IMR-90 (cell line): ENCODE results near the gene LRCH3. TPM values are rescaled to one million over a fixed set of nuclear protein-coding genes. Genes with fewer than 3 reads are reported as not detected.

Experiments used
- ATAC-seq: fragments of 200-7000 bp; cut with Tn5 transposase; 2 replicates; pipeline ENCODE4 v1.9.1; 2020; ENCODE audit warnings: low read depth, mild to moderate bottlenecking, moderate library complexity
- BruUV-seq: library from RNA; stranded (reverse); fragments of 400-500 nt; replicated peaks from 2 replicates; lab custom pipeline; 2021; lab: Mats Ljungman, UMichigan
- CTCF ChIA-PET: fragments of 300-600 bp; formaldehyde crosslinking; extraction: SDS; loops from one replicate; lab custom pipeline; 2021; ENCODE audit warnings: antibody characterized with exemption; lab: Yijun Ruan, JAX
- POLR2A ChIA-PET: fragments of 300-600 bp; sonication (Branson Sonifier 250); formaldehyde crosslinking; loops from one replicate; lab custom pipeline; 2022; ENCODE audit warnings: antibody characterized with exemption; ENCODE audit not compliant: unreplicated experiment; lab: Charles Lee
- DNase-seq: peaks from one replicate; pipeline ENCODE4 v3.0.0; 2013
- H2AFZ ChIP-seq: replicated peaks from 2 replicates; pipeline ENCODE3; 2013; ENCODE audit warnings: low read length, mild to moderate bottlenecking; ENCODE audit not compliant: poor library complexity
- H2AK5ac ChIP-seq: 2 replicates; pipeline ENCODE4 v1.6.1; 2013; ENCODE audit warnings: low read depth, low read length, inconsistent platforms
- H2AK9ac ChIP-seq: replicated peaks from 2 replicates; pipeline ENCODE3; 2013; ENCODE audit warnings: mild to moderate bottlenecking, low read depth, low read length, moderate library complexity; ENCODE audit not compliant: poor library complexity
- H2BK120ac ChIP-seq: 2 replicates; pipeline ENCODE4 v1.6.1; 2013; ENCODE audit warnings: low read depth, low read length, inconsistent platforms
- H2BK15ac ChIP-seq: 3 replicates; pipeline ENCODE4 v1.6.1; 2013; ENCODE audit warnings: low read depth, low read length, inconsistent platforms
- H2BK20ac ChIP-seq: 2 replicates; pipeline ENCODE4 v1.6.1; 2013; ENCODE audit warnings: low read depth, mild to moderate bottlenecking, inconsistent platforms, low read length, moderate library complexity
- H2BK5ac ChIP-seq: 2 replicates; pipeline ENCODE4 v1.6.1; 2013; ENCODE audit warnings: mild to moderate bottlenecking, low read depth, low read length, inconsistent platforms; ENCODE audit not compliant: poor library complexity, severe bottlenecking
- H3K14ac ChIP-seq: replicated peaks from 2 replicates; pipeline ENCODE4 v1.6.1; 2013; ENCODE audit warnings: low read depth, low read length, inconsistent platforms
- H3K18ac ChIP-seq: 2 replicates; pipeline ENCODE4 v1.6.1; 2013; ENCODE audit warnings: low read depth, low read length, control low read depth
- H3K23ac ChIP-seq: 2 replicates; pipeline ENCODE4 v1.6.1; 2013; ENCODE audit warnings: low read depth, low read length, inconsistent platforms
- H3K27ac ChIP-seq: 2 replicates; pipeline ENCODE4 v1.5.1; 2013; ENCODE audit warnings: mild to moderate bottlenecking, control low read depth, low read length; ENCODE audit not compliant: insufficient read depth
- H3K27me3 ChIP-seq: 2 replicates; pipeline ENCODE4 v1.6.1; 2013; ENCODE audit warnings: low read length; ENCODE audit not compliant: control insufficient read depth, insufficient read depth
- H3K36me3 ChIP-seq: 2 replicates; pipeline ENCODE4 v1.6.1; 2013; ENCODE audit warnings: low read length, mixed read lengths; ENCODE audit not compliant: control insufficient read depth, insufficient read depth
- H3K4ac ChIP-seq: 2 replicates; pipeline ENCODE4 v1.6.1; 2013; ENCODE audit warnings: low read depth, low read length, inconsistent platforms
- H3K4me1 ChIP-seq: 2 replicates; pipeline ENCODE4 v1.6.1; 2013; ENCODE audit warnings: low read length, mixed read lengths; ENCODE audit not compliant: control insufficient read depth, insufficient read depth
- H3K4me2 ChIP-seq: 2 replicates; pipeline ENCODE4 v1.6.1; 2013; ENCODE audit warnings: low read depth, mild to moderate bottlenecking, control low read depth, low read length, moderate library complexity
- H3K4me3 ChIP-seq: 2 replicates; pipeline ENCODE4 v1.5.1; 2013; ENCODE audit warnings: low read depth, mild to moderate bottlenecking, control low read depth, low read length, moderate library complexity; ENCODE audit not compliant: insufficient read depth
- H3K56ac ChIP-seq: 2 replicates; pipeline ENCODE4 v1.6.1; 2013; ENCODE audit warnings: low read length, inconsistent platforms; ENCODE audit not compliant: insufficient read depth; ENCODE audit errors: extremely low read depth
- H3K79me1 ChIP-seq, 2 experiments: 2 replicates each; pipeline ENCODE4 v1.6.1; 2013; ENCODE audit warnings: low read length in 2 of 2, inconsistent platforms in 1 of 2, low read depth in 1 of 2
- H3K9ac ChIP-seq: 2 replicates; pipeline ENCODE4 v1.6.1; 2013; ENCODE audit warnings: low read depth, low read length, control low read depth
- H3K9me1 ChIP-seq: 2 replicates; pipeline ENCODE4 v1.6.1; 2013; ENCODE audit warnings: low read length, inconsistent platforms; ENCODE audit not compliant: insufficient read depth
- H3K9me3 ChIP-seq: 2 replicates; pipeline ENCODE4 v1.6.1; 2013; ENCODE audit warnings: low read length; ENCODE audit not compliant: control insufficient read depth, insufficient read depth
- H4K20me1 ChIP-seq: 2 replicates; pipeline ENCODE4 v1.6.1; 2013; ENCODE audit warnings: low read length, inconsistent platforms; ENCODE audit not compliant: insufficient read depth
- H4K5ac ChIP-seq: 2 replicates; pipeline ENCODE4 v1.6.1; 2013; ENCODE audit warnings: mild to moderate bottlenecking, low read depth, low read length, control low read depth
- H4K8ac ChIP-seq, 2 experiments: 2 replicates each; pipeline ENCODE4 v1.6.1; 2013; ENCODE audit warnings: low read depth in 2 of 2, low read length in 2 of 2, control low read depth in 1 of 2, inconsistent platforms in 1 of 2
- H4K91ac ChIP-seq: 2 replicates; pipeline ENCODE4 v1.6.1; 2013; ENCODE audit warnings: low read depth, low read length, inconsistent platforms; ENCODE audit not compliant: insufficient read depth
- BHLHE40 ChIP-seq: fragments of 150-350 bp; IDR thresholded peaks from 2 replicates; pipeline ENCODE4 v1.6.1; 2016; ENCODE audit warnings: mild to moderate bottlenecking, low read depth, low read length
- CEBPB ChIP-seq: IDR thresholded peaks from 2 replicates; pipeline ENCODE4 v1.6.1; 2012; ENCODE audit warnings: low read depth, low read length, improper control_type of control experiment
- CHD1 ChIP-seq: IDR thresholded peaks from 2 replicates; pipeline ENCODE4 v1.6.1; 2012; ENCODE audit warnings: low read depth, low read length, improper control_type of control experiment
- MAFK ChIP-seq: IDR thresholded peaks from 2 replicates; pipeline ENCODE4 v1.6.1; 2012; ENCODE audit warnings: low read depth, low read length, improper control_type of control experiment
- RAD21 ChIP-seq: IDR thresholded peaks from 2 replicates; pipeline ENCODE4 v1.6.1; 2012; ENCODE audit warnings: low read length, improper control_type of control experiment
- SMC3 ChIP-seq: fragments of 150-350 bp; IDR thresholded peaks from 2 replicates; pipeline ENCODE4 v1.6.1; 2016; ENCODE audit warnings: low read depth, mild to moderate bottlenecking, antibody characterized with exemption, low read length, moderate library complexity
- WGBS, 2 experiments: methylation state at CpG; one replicate each; pipeline versions ENCODE4 v1.1.5 to v1.1.7; 2013; ENCODE audit warnings: missing lambda C conversion rate in 2 of 2; ENCODE audit not compliant: insufficient read length in 1 of 2; ENCODE audit errors: extremely low coverage in 2 of 2; 5-methylcytosine and 5-hydroxymethylcytosine counted together
- dilution Hi-C: fragments of 300-500 bp; cut with HindIII; formaldehyde crosslinking; loops from one replicate; pipeline ENCODE4 v1.14.3; 2018; ENCODE audit warnings: low sequenced_read_pairs; ENCODE audit not compliant: unreplicated experiment
- in situ Hi-C: fragments of 300-500 bp; cut with MboI; formaldehyde crosslinking; loops from 3 replicates; pipeline ENCODE4 v1.14.3; 2019; ENCODE audit warnings: low sequenced_read_pairs, inconsistent platforms, mixed read lengths
- intact Hi-C: fragments of 100-400 bp; cut with micrococcal nuclease; formaldehyde crosslinking; loops from 2 replicates; pipeline ENCODE4 v1.10.0; 2022
- polyA plus RNA-seq, 3 experiments: library from polyadenylated mRNA; depleted of rRNA; stranded (reverse); fragments of >200 nt; gene quantifications; 2 replicates each; pipeline ENCODE4 v1.2.3, GENCODE V29; 2012; ENCODE audit warnings: low replicate concordance in 1 of 3
- total RNA-seq: library from RNA; depleted of rRNA; stranded (reverse); fragments of >200 nt; gene quantifications from 2 replicates; pipeline ENCODE4 v1.2.3, GENCODE V29; 2012

The LRCH3 gene
- total and polyA plus RNA-seq, 2 of the 4 experiments (the other 2 are of a cell fraction): 28.5 to 40.5 TPM

- H3K23ac ChIP-seq: peak overlapping the region; percentile 73
- 100% methylated on average over 1 of the region's 4 CpGs; no CpG with 5 or more reads in 1 of the 2 experiments for WGBS, 2 experiments
- ChIA-PET CTCF (interaction anchor here (0.6 kb wide), 1 partner anchor 32 kb away, joined by 3 read pairs; no protein-coding TSS in a partner anchor), POLR2A (no interaction called here)
- H3K36me3 ChIP-seq: no peaks in the 10 kb centered on the region
- intact Hi-C loops: no loop called here
- no peak overlapping the region for H4K8ac ChIP-seq
- no TSS peak for BruUV-seq
- no peak overlapping the region for H2BK120ac ChIP-seq
- no peak overlapping the region for H2AK9ac ChIP-seq
- no peaks in the 10 kb centered on the region for H3K9me3 ChIP-seq
- peaks cover 13 to 63% of the 10 kb centered on the region in 2 experiments for H3K79me1 ChIP-seq
- in situ Hi-C loops: no loop called here
- dilution Hi-C loops: no loop called here
- no peak overlapping the region for H3K4me2 ChIP-seq
- no peak overlapping the region for H3K4me3 ChIP-seq
- TF ChIP-seq SMC3: no peak
- TF ChIP-seq BHLHE40: no peak
- no peak for TF ChIP-seq MAFK
- no peak for TF ChIP-seq RAD21
- no peak for TF ChIP-seq CHD1
- TF ChIP-seq CEBPB: peak; percentile 79
- H3K4ac ChIP-seq: no peak overlapping the region
- H2AK5ac ChIP-seq: no peak overlapping the region
- ATAC-seq: no peak
- no peak overlapping the region for H4K5ac ChIP-seq
- peaks cover 14% of the 10 kb centered on the region for H3K9me1 ChIP-seq
- peaks cover 14% of the 10 kb centered on the region for H3K4me1 ChIP-seq
- H3K56ac ChIP-seq: no peak overlapping the region
- no peak for DNase-seq
- H2BK5ac ChIP-seq: peak overlapping the region; percentile 12
- no peaks in the 10 kb centered on the region for H3K27me3 ChIP-seq
- no peak overlapping the region; the same call in 1 of the 2 replicates for H3K14ac ChIP-seq
- H3K9ac ChIP-seq: no peak overlapping the region
- H4K20me1 ChIP-seq: peaks cover 88% of the 10 kb centered on the region
- H3K27ac ChIP-seq: no peak overlapping the region
- H3K18ac ChIP-seq: no peak overlapping the region
- no peak overlapping the region for H2AFZ ChIP-seq
- no peak overlapping the region for H2BK15ac ChIP-seq
- H4K91ac ChIP-seq: no peak overlapping the region
- H2BK20ac ChIP-seq: no peak overlapping the region
Measured at GRCh38 chr3:197796087-197796486, 5.0 kb downstream of the LRCH3 start.
